GM23248 (cell line): Measurements from ENCODE around the gene DGKA. TPM values are rescaled to one million over a fixed set of nuclear protein-coding genes. Genes with fewer than 3 reads are reported as not detected.

Experiments
- DNase-seq: peaks from one replicate; pipeline ENCODE4 v3.0.0-alpha.2; 2015
- H2AFZ ChIP-seq: fragments of 200-600 bp; sonication (generic); 2 replicates; pipeline ENCODE4 v1.6.1; 2016; ENCODE audit warnings: antibody characterized with exemption
- H3F3A ChIP-seq: fragments of 200-600 bp; sonication (generic); 2 replicates; pipeline ENCODE4 v1.6.1; 2016; ENCODE audit warnings: mild to moderate bottlenecking, antibody characterized with exemption, mixed run types; ENCODE audit not compliant: insufficient read depth
- H3K27ac ChIP-seq: fragments of 200-600 bp; sonication (generic); 2 replicates; pipeline ENCODE4 v1.5.1; 2016; ENCODE audit warnings: mild to moderate bottlenecking
- H3K27me3 ChIP-seq: fragments of 200-600 bp; sonication (generic); replicated peaks from 2 replicates; pipeline ENCODE4 v1.6.1; 2016; ENCODE audit warnings: mild to moderate bottlenecking; ENCODE audit not compliant: insufficient read depth
- H3K36me3 ChIP-seq: fragments of 200-600 bp; sonication (generic); 2 replicates; pipeline ENCODE4 v1.6.1; 2016; ENCODE audit warnings: low read depth, mild to moderate bottlenecking
- H3K4me1 ChIP-seq: fragments of 200-600 bp; sonication (generic); 2 replicates; pipeline ENCODE4 v1.6.1; 2016; ENCODE audit warnings: mild to moderate bottlenecking; ENCODE audit not compliant: insufficient read depth
- H3K4me2 ChIP-seq: fragments of 200-600 bp; sonication (generic); one replicate; pipeline ENCODE4 v1.6.1; 2016; ENCODE audit warnings: mild to moderate bottlenecking; ENCODE audit not compliant: unreplicated experiment
- H3K4me3 ChIP-seq: fragments of 200-600 bp; sonication (generic); 2 replicates; pipeline ENCODE4 v1.5.1; 2016; ENCODE audit warnings: mild to moderate bottlenecking
- H3K79me2 ChIP-seq: fragments of 200-600 bp; sonication (generic); 2 replicates; pipeline ENCODE4 v1.6.1; 2016; ENCODE audit warnings: mild to moderate bottlenecking; ENCODE audit not compliant: insufficient read depth
- H3K9ac ChIP-seq: fragments of 200-600 bp; sonication (generic); 2 replicates; pipeline ENCODE4 v1.6.1; 2016; ENCODE audit warnings: mild to moderate bottlenecking
- H3K9me2 ChIP-seq: fragments of 200-600 bp; sonication (generic); 2 replicates; pipeline ENCODE4 v1.6.1; 2016; ENCODE audit warnings: mixed run types, mild to moderate bottlenecking, moderate library complexity; ENCODE audit not compliant: insufficient read depth
- H3K9me3 ChIP-seq: fragments of 200-600 bp; sonication (generic); one replicate; pipeline ENCODE4 v1.6.1; 2017; ENCODE audit warnings: low read depth
- H4K20me1 ChIP-seq: fragments of 200-600 bp; sonication (generic); 2 replicates; pipeline ENCODE4 v1.6.0; 2016; ENCODE audit not compliant: insufficient read depth
- EZH2 ChIP-seq: fragments of 200-600 bp; sonication (generic); IDR thresholded peaks from 2 replicates; pipeline ENCODE4 v1.6.1; 2018; ENCODE audit warnings: antibody characterized with exemption, mild to moderate bottlenecking; ENCODE audit not compliant: insufficient read depth, poor library complexity, severe bottlenecking
- EZH2phosphoT487 ChIP-seq: fragments of 200-600 bp; sonication (generic); IDR thresholded peaks from 2 replicates; pipeline ENCODE4 v1.6.1; 2018; ENCODE audit warnings: antibody characterized with exemption, moderate library complexity, mild to moderate bottlenecking, low read depth; ENCODE audit not compliant: insufficient read depth
- WGBS, 2 experiments: methylation state at CpG; one replicate each; pipeline ENCODE4 v1.1.6; 2015 to 2017; ENCODE audit warnings: low lambda C conversion rate in 2 of 2, low coverage in 1 of 2; ENCODE audit errors: missing lambda C conversion rate in 2 of 2; 5-methylcytosine and 5-hydroxymethylcytosine counted together
- in situ Hi-C: fragments of 300-500 bp; cut with MboI; formaldehyde crosslinking; loops from 2 replicates; pipeline ENCODE4 v1.15.0; 2020
- polyA plus RNA-seq: library from polyadenylated mRNA; unstranded; fragments of >200 nt; fragmentation: Nextera tagmentation; extraction: Ambion mirVana; gene quantifications from 2 replicates; pipeline ENCODE4 v1.2.1, GENCODE V29; 2016
- total RNA-seq: library from RNA; depleted of rRNA; stranded (reverse); fragments of >200 nt; shearing (Covaris generic); gene quantifications from 2 replicates; pipeline ENCODE4 v1.2.3, GENCODE V29; 2014

DGKA gene
- total and polyA plus RNA-seq, 2 experiments from 2014 or later: 67.7 to 116 TPM

- Histone ChIP-seq H3F3A (peaks cover 26% of the 10 kb centered on the region), H3K9me2 (no peaks in the 10 kb centered on the region), H3K79me2 (0 out of 2 replicates have a peak, but pooled peaks cover 2% of the 10 kb centered on the region), H3K4me1 (no peaks in the 10 kb centered on the region), H2AFZ (no peak overlapping the region), H3K36me3 (peaks cover 29% of the 10 kb centered on the region), H3K4me2 (no peak overlapping the region), H3K27ac (no peak overlapping the region), H3K9ac (no peak overlapping the region), H3K4me3 (no peak overlapping the region), H4K20me1 (no peaks in the 10 kb centered on the region), H3K27me3 (no peaks in the 10 kb centered on the region), H3K9me3 (no peaks in the 10 kb centered on the region)
- DNase-seq: no peak
- TF ChIP-seq EZH2 (no peak), EZH2phosphoT487 (no peak)
- in situ Hi-C loops: no loop called here
- 79 to 81% methylated on average over 3 of the region's 3 CpGs for WGBS, 2 experiments
Measured at GRCh38 chr12:55991110-55991509, 60.1 kb downstream of the DGKA start.

GRCh38 chr12:55993230-55993853 is 62.4 kb downstream of the DGKA start:
- WGBS, 2 experiments: 89 to 91% methylated on average over 4 of the region's 4 CpGs
- Histone ChIP-seq H3K27ac (no peak overlapping the region), H3F3A (peaks cover 32% of the 10 kb centered on the region), H2AFZ (no peak overlapping the region), H3K9me3 (no peaks in the 10 kb centered on the region), H3K4me2 (no peak overlapping the region), H3K9me2 (no peaks in the 10 kb centered on the region), H3K27me3 (no peaks in the 10 kb centered on the region), H3K79me2 (peaks cover 4% of the 10 kb centered on the region; the same call in 1 of the 2 replicates), H3K36me3 (peaks cover 23% of the 10 kb centered on the region; the same call in 1 of the 2 replicates), H4K20me1 (no peaks in the 10 kb centered on the region), H3K9ac (no peak overlapping the region), H3K4me3 (no peak overlapping the region), H3K4me1 (no peaks in the 10 kb centered on the region)
- in situ Hi-C loops: no loop called here
- TF ChIP-seq EZH2 (no peak), EZH2phosphoT487 (no peak)
- DNase-seq: no peak

- Histone ChIP-seq H3K9me2 (no peaks in the 10 kb centered on the region), H2AFZ (no peak overlapping the region), H3K27ac (no peak overlapping the region), H3K9ac (no peak overlapping the region), H4K20me1 (no peaks in the 10 kb centered on the region), H3K4me3 (no peak overlapping the region), H3K27me3 (no peaks in the 10 kb centered on the region), H3K4me2 (no peak overlapping the region), H3K4me1 (no peaks in the 10 kb centered on the region), H3K36me3 (peaks cover 16% of the 10 kb centered on the region; the same call in 1 of the 2 replicates), H3K79me2 (peaks cover 4% of the 10 kb centered on the region; the same call in 1 of the 2 replicates), H3K9me3 (no peaks in the 10 kb centered on the region), H3F3A (peaks cover 32% of the 10 kb centered on the region)
- 67 to 72% methylated on average over 8 of the region's 8 CpGs for WGBS, 2 experiments
- TF ChIP-seq EZH2 (no peak), EZH2phosphoT487 (no peak)
- in situ Hi-C loops: no loop called here
- DNase-seq: no peak
Measured at GRCh38 chr12:55995366-55995765, 64.4 kb downstream of the DGKA start.

GRCh38 chr12:55996201-55996714 is 65.3 kb downstream of the DGKA start:
- WGBS, 2 experiments: 29% methylated on average over 14 of the region's 14 CpGs
- peaks cover 32% of the 10 kb centered on the region for H3F3A ChIP-seq
- no peaks in the 10 kb centered on the region for H3K27me3 ChIP-seq
- in situ Hi-C loops: no loop called here
- no peaks in the 10 kb centered on the region for H3K4me1 ChIP-seq
- H3K9me2 ChIP-seq: no peaks in the 10 kb centered on the region
- H3K36me3 ChIP-seq: peaks cover 7% of the 10 kb centered on the region; the same call in 1 of the 2 replicates
- no peaks in the 10 kb centered on the region for H3K9me3 ChIP-seq
- peak overlapping the region; percentile 83 for H3K9ac ChIP-seq
- H3K4me3 ChIP-seq: peak overlapping the region; percentile 93
- peak overlapping the region; percentile 98 for H3K4me2 ChIP-seq
- peak overlapping the region; percentile 58 for H3K27ac ChIP-seq
- H2AFZ ChIP-seq: peak overlapping the region; percentile 95
- DNase-seq: peak; percentile 70
- TF ChIP-seq EZH2: no peak
- no peak for TF ChIP-seq EZH2phosphoT487
- no peaks in the 10 kb centered on the region for H4K20me1 ChIP-seq
- H3K79me2 ChIP-seq: peaks cover 4% of the 10 kb centered on the region; the same call in 1 of the 2 replicates
